CD4-positive, alpha-beta T cell treated with Interleukin-4 for 1 hour (primary cell): ENCODE measurements around the gene C2orf76.
"Not testable (repeated sequence)": the region's sequence is repeated elsewhere in the genome, so short reads cannot be mapped to it uniquely, and the experiment has no call there.

ENCODE experiments used
- DNase-seq, 2 donors: peaks; one replicate each; pipeline ENCODE4 v3.0.0-alpha.2; 2020 to 2022

C2orf76 gene

GRCh38 chr2:119366649-119367471 lies at the start of gene C2orf76, which contains the start of gene DBI:
TSS of gene C2orf76 (minus strand) at chr2:119366834. CDS start at chr2:119339959, 26,875 bp downstream.
TSS of gene DBI (plus strand) at chr2:119366977. CDS start at chr2:119367052, 75 bp downstream.
- peak; percentile 93 for DNase-seq

DNA sequence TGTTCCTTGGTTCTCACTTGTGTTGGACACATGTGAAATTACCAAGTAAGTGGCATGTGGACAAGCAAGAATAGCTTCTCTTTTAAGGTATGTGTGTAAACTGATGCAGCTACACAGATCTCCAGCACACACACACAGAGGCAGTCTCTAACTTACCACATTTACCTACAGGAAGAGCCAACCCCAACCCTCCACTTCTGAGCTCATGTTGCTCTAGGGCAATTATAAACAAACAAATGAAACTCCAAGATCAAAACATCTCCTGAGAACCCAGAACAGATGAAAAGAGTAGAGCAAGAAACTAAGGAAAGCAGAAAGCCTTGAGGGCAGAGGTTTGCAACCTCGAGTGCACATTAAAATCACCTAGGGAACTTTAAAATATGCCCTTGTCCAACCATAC lies 49.0 kb upstream of the C2orf76 start:
- DNase-seq: no peak

DNA sequence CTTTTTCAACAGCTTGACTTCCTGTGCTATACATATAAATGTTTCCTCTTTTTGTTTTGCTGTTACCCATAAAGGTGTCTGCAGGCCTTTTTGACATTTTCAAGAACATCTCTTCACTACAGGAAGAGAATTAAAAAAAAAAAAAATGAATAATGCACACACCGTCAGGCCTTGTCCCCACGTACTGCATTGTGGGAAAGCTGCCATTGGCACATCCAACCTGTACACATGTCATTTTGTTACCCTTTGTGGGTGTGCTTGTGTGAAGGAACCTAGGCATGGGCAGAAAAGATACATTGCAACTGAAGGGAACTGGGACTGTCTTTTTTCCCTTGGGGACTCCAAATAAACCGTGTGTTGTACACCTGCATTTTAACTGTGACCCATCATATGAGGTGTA lies 48.3 kb upstream of the C2orf76 start:
- no peak for DNase-seq

- DNase-seq: no peak
Observed at GRCh38 chr2:119409506-119409905, 42.9 kb upstream of the C2orf76 start.

DNA sequence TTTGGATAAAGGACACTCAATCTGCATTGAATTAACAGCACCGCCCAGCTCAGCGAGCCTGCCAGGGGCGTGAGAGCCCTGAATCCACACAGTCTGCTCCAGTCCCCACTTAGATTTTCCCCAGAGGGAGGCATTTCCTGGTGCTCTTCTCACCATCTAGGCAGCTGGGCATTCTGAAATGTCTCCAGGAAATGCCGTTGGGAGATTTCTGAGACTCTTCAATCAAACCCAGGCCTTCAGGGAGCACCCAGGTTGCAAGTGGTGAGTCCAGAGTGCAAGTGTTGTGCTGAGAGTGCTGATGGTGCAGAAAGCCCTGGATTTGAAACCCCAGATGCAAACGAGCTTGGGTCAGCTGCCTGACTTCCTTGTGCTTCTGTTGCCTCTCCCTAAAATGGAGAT lies 41.6 kb upstream of the C2orf76 start:
- no peak for DNase-seq

DNA sequence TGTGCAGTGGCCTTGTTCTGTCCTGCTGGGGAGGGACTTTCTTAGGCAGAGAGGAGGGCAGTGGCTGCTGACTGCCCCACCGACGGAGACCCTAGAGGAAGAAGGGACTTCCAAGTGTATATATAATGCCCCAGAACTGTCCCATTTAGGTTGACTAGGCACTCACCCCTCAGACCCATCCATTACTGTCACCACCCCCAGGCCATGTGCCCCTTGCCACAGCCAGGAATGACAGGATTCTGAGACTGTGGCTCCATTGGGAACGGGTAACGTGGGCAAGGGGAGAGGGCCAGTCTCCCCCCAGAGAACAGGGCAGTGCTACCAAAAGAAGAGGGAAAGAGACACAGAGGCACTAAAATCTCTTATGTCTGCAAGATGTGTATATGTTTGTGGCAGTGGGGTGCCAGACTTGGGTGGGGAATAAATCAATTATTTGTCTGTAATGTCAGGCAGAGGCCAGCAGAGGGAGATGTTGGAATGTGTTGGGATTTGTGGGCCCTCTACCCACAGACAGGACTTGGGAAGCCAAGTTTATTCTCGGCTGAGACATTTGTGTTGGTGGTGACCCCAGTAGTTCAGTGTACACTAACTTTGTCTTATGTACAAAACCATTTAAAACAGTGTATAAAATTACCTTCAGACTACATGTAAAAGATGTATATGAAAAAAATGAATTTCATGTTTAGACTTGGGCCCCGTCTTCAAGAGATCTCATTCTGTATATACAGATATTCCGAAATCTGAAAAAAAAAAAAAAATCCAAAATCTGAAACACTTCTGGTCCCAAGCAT lies 41.0 kb upstream of the C2orf76 start:
- DNase-seq: peak; percentile 24 to 35

DNA sequence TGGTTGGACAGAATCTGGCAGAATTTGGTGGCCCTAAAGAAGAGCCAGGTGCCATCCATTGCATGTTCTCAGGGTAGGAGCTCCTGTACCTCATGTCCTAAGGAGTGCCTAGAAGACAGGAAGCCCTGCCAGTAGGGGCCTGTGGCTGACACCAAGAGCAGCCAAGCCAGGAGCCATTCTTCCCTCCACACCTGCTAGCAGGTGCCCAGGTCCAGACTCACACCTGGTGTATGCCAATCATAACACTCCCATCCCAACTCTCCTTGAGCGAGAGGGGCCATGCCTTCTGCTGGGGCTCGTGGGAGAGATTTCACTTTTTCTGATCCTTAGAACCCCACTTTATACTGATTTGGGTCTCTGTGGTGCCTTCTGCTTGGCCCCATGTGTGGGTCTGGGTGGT lies 38.5 kb upstream of the C2orf76 start:
- DNase-seq: no peak

GRCh38 chr2:119403618-119404017 lies 37.0 kb upstream of the C2orf76 start:
- not testable (repeated sequence) for DNase-seq

GRCh38 chr2:119402645-119403560 lies 36.3 kb upstream of the C2orf76 start:
- no peak for DNase-seq

- DNase-seq: no peak
Observed at GRCh38 chr2:119402106-119402505, 35.5 kb upstream of the C2orf76 start.

DNA sequence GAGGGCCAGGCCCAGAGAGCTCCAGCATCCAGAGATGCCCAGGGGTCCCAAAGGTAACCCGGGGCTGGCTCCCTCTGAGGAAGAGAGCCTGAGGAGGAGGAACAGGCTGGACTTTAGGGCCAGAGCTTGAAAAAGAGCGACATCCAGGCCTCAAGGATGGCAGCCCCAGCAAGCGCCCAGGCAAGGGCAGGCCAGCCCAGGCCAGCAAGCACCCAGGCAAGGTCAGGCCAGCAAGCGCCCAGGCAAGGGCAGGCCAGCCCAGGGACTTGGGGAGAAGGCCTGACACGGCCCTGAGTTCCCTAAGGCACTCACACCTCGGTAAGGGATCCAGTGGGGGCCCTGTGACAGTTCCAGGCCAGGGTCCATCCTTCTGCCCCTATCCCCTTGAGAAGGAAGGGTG lies 30.6 kb upstream of the C2orf76 start:
- no peak for DNase-seq

- no peak for DNase-seq
Observed at GRCh38 chr2:119393971-119394748, 27.5 kb upstream of the C2orf76 start.

- DNase-seq: no peak
Observed at GRCh38 chr2:119389615-119390306, 23.1 kb upstream of the C2orf76 start.

DNA sequence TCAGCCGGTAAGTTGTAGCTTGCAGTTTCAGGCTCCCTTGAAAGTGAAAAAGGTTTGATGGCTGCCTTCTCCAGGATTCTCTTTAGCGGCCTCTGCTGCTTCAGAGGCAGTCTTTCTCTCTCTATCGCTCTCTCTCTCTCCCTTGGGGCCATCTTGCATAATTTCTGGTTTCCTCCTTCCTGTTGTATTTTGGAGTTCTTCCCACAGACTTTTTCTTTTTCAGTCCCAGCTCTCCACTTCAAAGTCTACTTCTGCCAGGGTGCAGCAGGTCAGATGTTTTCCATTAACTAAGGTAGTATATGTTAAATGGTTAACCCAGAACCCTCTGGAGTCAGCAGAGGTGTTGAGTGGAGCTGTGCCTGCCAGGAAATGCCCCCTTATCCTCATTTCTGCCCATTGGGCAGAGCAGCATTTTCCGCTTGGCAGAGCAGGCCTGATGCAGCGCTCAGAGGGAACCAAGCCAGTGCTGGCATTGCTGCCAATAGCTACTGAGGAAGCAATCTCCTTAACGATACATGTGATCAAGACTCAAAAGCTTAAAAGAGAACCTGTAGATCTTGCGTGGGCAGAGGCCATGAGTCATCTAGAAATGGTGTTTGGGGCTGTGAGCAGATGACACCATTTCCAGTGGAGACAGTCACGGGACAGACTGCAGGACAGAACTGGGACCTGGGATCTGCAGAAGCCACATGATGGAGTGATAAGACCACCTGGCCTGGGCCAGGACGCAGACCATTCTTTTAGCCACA lies 20.9 kb upstream of the C2orf76 start:
- peak in 1 of 2 donors; percentile 53 for DNase-seq

DNA sequence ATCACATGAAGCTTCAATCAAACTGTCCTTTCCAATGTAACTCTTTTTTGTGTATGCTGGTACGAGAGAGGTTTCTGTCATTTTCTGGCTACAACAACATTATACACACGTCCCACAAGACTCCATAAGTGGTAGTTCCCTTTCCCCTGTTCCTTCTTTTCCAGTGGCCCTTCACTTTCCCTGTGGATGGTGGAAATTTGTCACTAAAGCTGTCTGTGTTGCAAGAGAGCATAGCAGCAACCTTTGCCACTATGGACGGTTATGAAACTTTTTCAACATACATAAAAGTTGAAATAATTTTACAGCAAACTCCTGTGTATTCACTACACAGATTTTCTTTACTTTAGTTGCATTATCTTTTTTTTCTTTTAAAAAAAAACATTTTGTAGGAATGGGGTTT lies 18.8 kb upstream of the C2orf76 start:
- DNase-seq: no peak

GRCh38 chr2:119384971-119385370 lies 18.3 kb upstream of the C2orf76 start:
- DNase-seq: no peak

- DNase-seq: no peak
Observed at GRCh38 chr2:119383410-119384140, 16.9 kb upstream of the C2orf76 start.

DNA sequence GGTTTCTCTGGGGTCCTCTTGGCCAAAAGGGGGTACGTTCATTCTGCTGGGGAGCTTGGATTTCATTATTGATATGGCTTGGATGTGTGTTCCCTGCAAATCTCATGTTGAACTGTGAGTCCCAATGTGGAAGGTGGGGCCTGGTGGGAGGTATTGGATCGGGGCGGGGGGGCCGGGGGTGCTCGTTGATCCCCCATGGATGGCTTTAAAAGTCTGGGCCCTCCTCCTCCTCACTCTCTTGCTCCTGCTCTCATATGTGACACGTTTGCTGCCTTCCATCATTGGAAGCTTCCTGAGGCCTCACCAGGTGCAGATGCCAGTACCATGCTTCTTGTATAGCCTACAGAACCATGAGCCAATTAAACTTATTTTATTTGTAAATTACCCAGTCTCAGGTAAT lies 11.9 kb upstream of the C2orf76 start:
- no peak for DNase-seq

GRCh38 chr2:119377993-119378345 lies 11.3 kb upstream of the C2orf76 start:
- no peak for DNase-seq
